Activated CD4-positive, alpha-beta T cell treated with anti-CD3 and anti-CD28 coated beads, Interleukin-10, Interleukin-2, amounts not matched to agents 100 ng/mL and 50 ng/mL, durations not matched to agents 16 hours and 8 hours (primary cell): ENCODE measurements around the gene MFSD1.

ENCODE experiments used
- DNase-seq: peaks from one replicate; pipeline ENCODE4 v3.0.0-alpha.2; 2020

Gene MFSD1, protein sequence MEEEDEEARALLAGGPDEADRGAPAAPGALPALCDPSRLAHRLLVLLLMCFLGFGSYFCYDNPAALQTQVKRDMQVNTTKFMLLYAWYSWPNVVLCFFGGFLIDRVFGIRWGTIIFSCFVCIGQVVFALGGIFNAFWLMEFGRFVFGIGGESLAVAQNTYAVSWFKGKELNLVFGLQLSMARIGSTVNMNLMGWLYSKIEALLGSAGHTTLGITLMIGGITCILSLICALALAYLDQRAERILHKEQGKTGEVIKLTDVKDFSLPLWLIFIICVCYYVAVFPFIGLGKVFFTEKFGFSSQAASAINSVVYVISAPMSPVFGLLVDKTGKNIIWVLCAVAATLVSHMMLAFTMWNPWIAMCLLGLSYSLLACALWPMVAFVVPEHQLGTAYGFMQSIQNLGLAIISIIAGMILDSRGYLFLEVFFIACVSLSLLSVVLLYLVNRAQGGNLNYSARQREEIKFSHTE

GRCh38 chr3:158801696-158802408 is at the start of gene MFSD1:
MFSD1 (plus strand) TSS chr3:158802054; CDS start chr3:158802153, 99 bp downstream.
- DNase-seq, result peak; percentile 93

GRCh38 chr3:158753854-158754253 is 48.0 kb upstream of the MFSD1 start:
- no peak for DNase-seq

- DNase-seq, result no peak
Observed at GRCh38 chr3:158755421-158755820, 46.4 kb upstream of the MFSD1 start.

- DNase-seq, result no peak
Observed at GRCh38 chr3:158761350-158761749, 40.5 kb upstream of the MFSD1 start.

DNA sequence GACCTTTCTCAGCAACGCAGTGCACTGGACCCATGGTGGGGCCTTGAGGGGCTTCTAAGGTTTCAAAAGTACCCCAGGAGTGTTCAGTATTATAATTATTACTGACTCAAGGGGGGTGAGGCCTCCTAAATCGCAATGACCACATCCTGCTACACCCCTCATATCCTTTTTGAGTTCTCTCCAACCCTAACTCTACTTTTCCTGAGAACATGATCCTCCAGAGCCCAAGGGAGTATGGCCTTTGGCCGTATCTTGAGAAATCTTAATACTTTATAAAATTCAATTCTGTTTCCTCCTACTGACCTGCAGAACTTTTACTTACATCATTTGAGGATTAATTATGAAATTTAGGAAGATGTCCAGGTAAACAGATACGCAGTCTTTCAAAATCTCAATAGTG is 39.2 kb upstream of the MFSD1 start:
- no peak for DNase-seq

GRCh38 chr3:158763421-158763820 is 38.4 kb upstream of the MFSD1 start:
- no peak for DNase-seq

- no peak for DNase-seq
Observed at GRCh38 chr3:158765518-158766205, 36.2 kb upstream of the MFSD1 start.

- no peak for DNase-seq
Observed at GRCh38 chr3:158766364-158766763, 35.5 kb upstream of the MFSD1 start.

- no peak for DNase-seq
Observed at GRCh38 chr3:158768361-158768787, 33.5 kb upstream of the MFSD1 start.

DNA sequence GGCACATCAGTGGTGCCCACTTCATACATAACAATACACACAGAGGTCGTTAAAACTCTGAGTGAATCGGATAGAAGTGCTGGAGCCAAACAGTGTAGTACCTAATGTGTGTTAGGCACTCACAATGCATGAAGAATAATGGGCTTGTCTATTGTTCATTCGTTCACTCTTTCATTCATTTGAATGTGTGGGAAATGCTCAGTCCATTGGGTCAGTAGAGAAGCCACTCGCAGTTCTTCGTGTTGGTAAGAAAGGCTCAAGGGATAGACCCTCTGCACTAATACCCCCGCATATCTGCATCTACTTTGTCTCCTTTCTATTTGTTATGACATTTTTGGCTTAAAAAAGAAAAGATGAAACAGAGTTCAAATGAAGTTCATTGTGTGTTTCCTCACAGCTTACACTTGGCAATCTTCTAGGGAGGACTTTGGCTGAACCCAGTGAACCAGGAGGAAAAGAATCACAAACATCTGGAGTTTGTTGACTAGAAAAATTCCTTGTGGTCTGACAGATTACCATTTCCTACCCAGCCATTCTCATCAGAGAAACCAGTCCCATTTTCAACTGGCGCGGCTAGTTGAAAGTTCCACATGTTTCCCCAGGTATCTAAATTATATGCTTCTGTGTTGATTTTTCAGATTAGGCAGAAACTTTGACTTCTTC is 32.8 kb upstream of the MFSD1 start:
- DNase-seq, result no peak

DNA sequence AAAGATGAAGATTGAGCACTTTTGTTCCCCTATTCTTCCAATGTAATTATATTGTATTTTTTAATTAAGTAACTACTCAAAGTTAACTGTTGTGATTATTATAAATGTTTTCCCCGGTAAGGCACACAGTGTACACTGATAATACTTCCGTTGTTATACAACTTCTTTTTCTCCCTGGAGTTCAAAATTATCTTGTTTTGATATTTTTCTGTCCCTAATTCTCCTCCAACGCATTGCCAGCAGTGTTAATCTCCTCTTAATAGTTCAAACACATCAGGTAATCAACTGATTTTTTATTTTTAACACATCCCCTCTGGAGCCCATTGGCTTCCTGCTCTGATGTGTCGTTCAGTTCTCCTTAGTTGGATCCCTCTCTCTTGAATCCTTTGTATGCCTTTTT is 32.3 kb upstream of the MFSD1 start:
- DNase-seq, result no peak

DNA sequence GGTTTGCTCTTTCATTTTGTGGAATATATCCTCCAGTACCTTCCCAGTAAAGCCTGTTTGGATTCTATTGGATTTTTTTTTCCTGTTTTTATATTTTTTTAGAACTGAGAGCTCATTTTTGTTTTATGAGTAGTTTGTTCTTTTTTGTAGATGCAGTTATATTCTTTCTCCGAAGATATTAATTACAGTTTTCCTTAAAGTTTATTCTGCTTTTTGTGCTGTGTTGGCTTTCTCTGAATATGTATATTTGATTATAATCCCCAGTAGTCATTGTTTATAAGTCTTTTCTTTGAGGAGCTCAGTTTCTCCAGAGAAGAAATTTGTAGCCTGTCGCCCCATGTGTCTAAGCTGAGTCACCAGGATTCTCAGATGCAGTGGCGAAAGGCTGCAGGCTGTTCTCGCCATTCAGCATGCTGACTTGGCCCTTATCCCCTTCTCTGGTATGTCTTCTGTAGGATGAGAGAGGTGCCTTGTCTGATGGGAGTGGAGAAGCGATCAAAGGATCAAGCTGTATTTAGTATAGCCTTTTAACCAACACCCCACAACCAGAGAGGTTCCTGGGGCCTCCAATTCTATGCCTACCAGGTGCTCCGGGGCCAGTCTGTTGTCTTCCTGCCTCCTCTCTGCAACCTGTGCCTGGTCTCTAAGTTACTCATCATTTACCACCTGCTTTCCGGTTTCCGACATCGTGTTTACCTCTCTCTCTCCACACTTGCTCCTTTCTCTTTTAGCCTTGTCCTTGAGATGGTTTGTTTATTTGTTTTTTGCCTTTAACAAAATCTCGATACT is 31.7 kb upstream of the MFSD1 start:
- DNase-seq, result no peak

- no peak for DNase-seq
Observed at GRCh38 chr3:158770741-158771350, 31.0 kb upstream of the MFSD1 start.

GRCh38 chr3:158771577-158771976 is 30.3 kb upstream of the MFSD1 start:
- DNase-seq, result no peak

- DNase-seq, result no peak
Observed at GRCh38 chr3:158771982-158772381, 29.9 kb upstream of the MFSD1 start.

DNA sequence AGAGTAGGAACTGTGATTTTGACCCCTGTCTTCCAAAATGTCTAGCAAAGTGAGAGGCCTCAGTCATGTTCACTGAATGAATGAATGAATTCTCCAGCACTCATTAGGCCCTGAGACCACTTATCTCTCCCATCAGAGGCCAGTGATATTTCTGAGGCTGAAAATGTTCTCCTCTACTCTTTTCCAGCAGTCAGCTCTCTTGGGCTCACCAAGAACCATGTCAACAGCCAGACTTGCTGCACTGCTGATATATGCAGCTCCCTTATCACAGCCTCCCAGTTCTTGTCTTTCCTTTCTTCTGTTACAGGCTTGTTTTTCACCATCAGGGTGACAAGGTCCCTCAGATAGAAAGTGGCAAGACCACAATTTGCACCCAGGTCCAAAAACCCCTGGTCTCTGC is 28.7 kb upstream of the MFSD1 start:
- DNase-seq, result no peak

- DNase-seq, result no peak
Observed at GRCh38 chr3:158773845-158774830, 27.7 kb upstream of the MFSD1 start.

GRCh38 chr3:158774965-158775364 is 26.9 kb upstream of the MFSD1 start:
- DNase-seq, result no peak

DNA sequence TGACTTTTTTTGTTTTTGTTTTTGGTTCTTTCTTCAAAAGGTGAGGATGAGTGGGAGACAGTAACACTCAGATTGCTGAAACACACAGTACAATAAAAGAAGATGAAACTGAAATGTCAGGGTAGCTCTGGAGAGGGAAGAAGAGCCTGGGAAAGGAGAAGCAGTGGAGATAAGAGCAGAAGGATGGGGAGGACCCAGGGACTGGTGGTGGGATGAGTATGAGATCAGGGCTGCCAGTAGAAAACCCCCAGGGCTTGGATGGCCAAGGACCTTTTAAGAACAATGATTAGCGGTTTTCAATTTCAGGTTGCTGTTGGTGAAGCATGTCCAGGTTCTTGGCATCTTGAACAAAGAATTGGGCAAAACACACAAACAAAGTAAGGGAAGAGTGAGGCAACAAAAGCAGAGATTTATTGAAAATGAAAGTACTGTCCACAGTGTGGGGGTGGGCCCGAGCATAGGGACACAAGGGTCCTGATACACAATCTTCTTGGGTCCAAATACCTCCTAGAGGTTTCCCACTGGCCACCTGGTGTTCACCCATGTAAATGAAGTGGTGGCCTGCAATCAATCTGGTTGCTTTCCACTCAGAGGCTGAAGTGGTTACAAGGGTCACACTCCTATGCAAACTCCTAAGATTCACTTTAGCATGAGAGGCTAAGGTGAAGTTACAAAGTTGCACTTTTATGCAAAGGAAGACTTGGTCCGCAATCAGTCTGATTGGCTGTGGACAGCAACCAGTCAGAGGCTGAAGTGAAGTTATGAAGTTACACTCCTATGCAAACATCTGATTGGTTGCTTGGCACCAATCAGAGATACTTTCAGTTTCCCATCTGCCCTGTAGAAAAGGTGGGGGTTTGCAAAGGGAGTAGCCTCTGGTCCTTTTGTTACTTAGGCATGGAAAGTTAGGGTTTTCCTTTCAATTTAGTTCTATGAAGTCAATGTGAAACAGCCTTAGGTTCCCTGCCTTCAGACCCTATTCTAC is 26.1 kb upstream of the MFSD1 start:
- DNase-seq, result no peak
